GM18867 (cell line): Measurements from ENCODE around the gene PID1.
"Not testable (repeated sequence)": the region's sequence is repeated elsewhere in the genome, so short reads cannot be mapped to it uniquely, and the experiment has no call there.

Source experiments
- ATAC-seq: cut with Tn5 transposase; IDR thresholded peaks from one replicate; pipeline ENCODE4 v1.9.1; 2021; ENCODE audit warnings: mild to moderate bottlenecking, moderate library complexity; ENCODE audit not compliant: unreplicated experiment

Gene PID1

DNA sequence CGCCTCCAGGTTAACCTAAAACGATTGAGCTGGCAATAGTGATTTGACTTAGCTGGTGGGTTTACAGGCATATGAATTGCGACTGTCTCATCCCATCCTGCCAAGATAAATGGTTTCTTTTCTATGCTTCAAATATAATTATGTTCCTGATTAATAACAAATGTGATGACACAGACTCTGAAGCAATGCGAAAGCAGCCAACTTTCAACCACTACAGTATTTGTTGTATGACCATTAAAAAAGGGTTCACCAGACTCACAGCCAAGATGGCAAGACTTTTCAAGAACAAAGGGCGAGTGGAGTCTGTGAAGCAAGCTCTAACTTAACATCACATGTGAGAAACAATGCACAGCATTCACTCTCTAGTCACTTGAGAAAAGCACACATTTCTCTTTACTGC is 186.6 kb downstream of the PID1 start:
- no peak for ATAC-seq

DNA sequence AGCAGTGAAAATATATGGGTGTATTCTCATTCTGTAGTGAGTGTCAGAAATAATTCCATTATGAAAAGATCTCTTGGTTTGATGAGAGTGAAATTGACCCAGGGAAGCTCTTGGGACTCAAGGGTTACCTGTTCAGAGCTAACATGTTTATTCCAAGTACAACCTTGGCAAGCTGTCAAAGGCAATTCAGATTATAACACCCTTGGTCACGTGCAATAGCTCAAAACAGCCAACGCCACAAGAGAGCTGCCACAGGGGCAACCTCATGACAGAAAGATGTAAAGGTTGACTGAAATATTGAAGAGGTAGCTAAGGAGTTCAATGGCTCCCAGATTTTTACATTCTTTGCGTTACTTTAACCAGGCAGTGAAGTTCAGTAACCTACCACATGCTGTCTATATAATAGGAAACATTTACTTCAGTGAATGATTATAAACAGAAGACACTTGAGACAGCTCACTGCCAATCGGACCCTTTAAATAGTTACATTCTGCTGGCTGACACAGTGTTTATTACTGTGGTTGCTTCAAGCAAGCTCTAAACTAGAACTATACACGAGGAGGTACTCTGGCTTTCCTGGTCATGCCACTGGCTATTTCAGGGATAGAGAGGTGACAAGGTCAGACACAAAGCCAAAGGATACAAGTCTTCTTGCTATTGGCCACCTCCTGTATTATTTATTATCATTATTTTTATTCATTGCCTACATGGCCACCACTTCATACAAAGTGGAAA is 187.3 kb downstream of the PID1 start:
- ATAC-seq = no peak

GRCh38 chr2:229081411-229081810 is 189.7 kb downstream of the PID1 start:
- no peak for ATAC-seq

DNA sequence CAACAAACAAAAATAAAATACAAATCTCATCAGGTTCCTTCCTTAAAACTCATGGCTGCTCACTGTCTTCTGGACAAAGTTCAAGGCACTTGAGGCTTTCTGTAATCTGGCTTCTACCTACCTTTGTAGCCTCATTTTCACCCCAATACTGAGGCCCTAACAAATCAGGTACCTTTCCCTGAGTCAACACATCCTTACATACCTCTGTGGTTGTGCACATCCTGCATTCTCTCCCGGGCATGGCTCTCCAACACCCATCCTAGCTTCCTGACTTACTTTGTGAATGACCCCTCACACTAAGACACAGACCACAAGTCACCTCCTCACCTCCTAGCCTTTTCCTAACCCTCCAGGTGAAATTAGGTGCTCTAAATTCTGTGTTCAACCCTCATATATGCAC is 190.9 kb downstream of the PID1 start:
- no peak for ATAC-seq

- ATAC-seq = not testable (repeated sequence)
Measured at GRCh38 chr2:229076886-229077285, 194.2 kb downstream of the PID1 start.

DNA sequence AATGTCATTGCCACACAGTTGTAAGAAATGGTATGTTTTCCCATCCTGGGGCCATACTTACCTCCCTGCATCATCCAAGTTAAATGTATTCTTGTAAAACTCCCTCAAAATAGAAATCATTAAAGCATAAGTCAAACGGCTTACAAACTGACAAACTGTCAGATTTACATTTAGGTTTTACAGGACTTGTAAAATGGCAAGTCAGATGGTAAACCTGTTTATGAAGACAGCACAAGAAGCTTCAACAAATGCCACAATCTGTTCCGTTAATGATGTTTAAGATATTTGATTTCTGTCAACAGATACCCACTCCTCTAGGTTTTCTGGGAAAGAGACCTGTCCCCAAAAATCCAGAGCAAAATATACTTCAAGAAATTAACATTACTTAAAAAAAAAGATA is 197.2 kb downstream of the PID1 start:
- no peak for ATAC-seq

DNA sequence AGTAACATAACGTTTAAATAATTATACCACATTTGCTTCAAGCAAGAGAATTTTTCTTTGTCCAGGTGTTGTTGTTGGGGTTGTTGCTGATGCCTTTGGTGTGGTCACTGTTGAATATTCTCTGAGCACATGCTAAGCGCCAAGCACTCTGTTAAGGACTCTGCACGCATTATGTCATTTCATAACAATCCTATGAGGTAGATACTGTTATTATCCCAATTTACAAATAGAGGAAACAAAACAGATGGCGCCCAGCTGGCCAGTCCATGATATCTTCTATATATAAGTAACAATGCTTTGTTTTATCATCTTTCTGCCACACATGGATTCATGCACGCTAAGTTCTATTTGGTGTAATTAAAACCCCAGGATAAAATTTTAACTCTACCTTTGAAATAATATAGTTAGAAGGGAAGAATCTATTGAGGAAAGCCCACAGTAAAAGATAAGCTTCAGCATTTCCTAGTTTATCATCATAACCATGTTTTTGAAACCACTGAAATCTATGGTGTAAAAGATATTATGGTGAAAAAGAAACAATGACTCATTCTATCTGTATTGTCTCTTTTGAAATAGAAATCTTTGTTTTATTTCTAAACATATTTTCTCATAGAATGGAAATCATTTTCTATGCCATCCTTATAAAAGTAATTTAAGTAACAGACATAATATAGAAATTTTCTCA is 199.7 kb downstream of the PID1 start:
- ATAC-seq = no peak

DNA sequence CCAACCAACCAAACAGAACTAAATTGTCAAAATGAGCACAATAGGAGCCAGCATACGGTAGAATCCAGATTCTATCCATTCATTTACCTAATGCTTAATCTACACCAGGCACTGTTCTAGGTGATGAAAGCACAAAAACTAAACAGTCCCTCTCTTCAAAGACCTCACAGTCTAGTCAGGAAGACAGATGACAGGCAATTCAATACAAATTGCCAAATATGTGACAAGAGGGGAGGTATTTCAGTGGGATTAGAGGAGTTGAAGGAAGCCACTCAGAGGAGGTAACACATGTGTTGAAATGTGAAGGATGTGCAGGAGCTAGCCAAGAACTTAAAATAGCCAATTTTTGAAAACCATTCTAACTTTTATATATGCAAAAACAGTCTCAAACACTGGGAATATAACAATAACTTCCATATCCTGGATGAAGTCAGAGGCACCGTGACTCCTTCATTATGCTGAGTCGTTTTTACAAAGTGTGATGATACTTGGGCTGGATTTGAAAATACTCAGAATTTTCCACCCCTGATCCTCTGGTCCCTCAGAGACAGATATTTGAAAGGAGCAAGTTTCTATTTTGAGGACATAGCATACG is 204.9 kb downstream of the PID1 start:
- ATAC-seq = no peak

GRCh38 chr2:229064749-229065148 is 206.3 kb downstream of the PID1 start:
- ATAC-seq = no peak

- ATAC-seq = no peak
Measured at GRCh38 chr2:229060147-229060546, 210.9 kb downstream of the PID1 start.

- ATAC-seq = no peak
Measured at GRCh38 chr2:229059331-229060033, 211.6 kb downstream of the PID1 start.

- ATAC-seq = no peak
Measured at GRCh38 chr2:229057976-229058553, 213.0 kb downstream of the PID1 start.

- ATAC-seq = no peak
Measured at GRCh38 chr2:229054311-229054710, 216.8 kb downstream of the PID1 start.

DNA sequence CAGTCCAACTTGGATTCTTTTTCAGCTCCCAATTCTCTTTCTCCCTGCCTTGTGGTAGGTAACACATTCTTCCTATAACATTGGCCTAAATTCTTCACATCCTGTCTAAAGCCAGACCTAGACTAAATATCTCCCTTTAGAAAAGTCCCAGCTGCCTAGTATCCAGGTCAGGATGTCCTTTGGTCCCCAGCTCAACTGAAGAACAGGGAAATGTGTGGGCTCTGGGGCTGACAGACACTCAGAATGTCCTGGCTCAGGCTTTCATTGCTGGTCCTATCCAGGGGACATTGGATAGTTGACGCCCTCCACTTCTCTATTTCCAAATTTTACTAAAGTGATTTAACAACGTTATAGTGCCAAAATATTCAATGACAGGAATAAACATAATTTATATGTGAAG is 219.3 kb downstream of the PID1 start:
- ATAC-seq = no peak

- no peak for ATAC-seq
Measured at GRCh38 chr2:229050133-229050532, 221.0 kb downstream of the PID1 start.

DNA sequence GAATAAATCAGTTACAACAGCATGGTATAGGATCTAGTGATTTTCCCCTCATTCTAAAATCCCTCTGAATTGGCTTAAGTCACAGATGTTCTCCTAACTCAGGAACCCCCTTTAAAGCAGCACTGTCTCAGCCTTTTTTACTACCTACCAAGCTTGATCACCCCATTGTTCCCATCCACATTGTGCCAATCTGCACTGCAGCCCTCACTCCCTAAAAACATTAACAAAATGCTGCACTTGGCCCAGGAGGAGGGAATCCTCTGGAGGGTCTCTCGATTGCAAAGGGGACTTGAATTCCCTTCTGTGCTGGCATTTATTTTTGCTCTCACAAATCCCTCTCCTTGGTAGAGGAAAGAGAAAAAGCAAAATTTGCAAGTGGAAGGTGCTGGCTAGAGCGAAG is 223.0 kb downstream of the PID1 start:
- ATAC-seq = no peak

- no peak for ATAC-seq
Measured at GRCh38 chr2:229045671-229046070, 225.4 kb downstream of the PID1 start.

- no peak for ATAC-seq
Measured at GRCh38 chr2:229044581-229044980, 226.5 kb downstream of the PID1 start.

- ATAC-seq = no peak
Measured at GRCh38 chr2:229043681-229044080, 227.4 kb downstream of the PID1 start.

- no peak for ATAC-seq
Measured at GRCh38 chr2:229042349-229042748, 228.7 kb downstream of the PID1 start.

- ATAC-seq = no peak
Measured at GRCh38 chr2:229041691-229042090, 229.4 kb downstream of the PID1 start.
